Peyer's patch (tissue), 4 donors: Measurements from ENCODE around the gene SAT1.

Experiments used
- POLR2A ChIP-seq, 2 donors: fragments of 450-650 bp; IDR thresholded peaks; one replicate each; pipeline ENCODE4 v1.5.1; 2017; ENCODE audit warnings: antibody characterized with exemption in 2 of 2, mild to moderate bottlenecking in 2 of 2, moderate library complexity in 2 of 2
- TF ChIP-seq, protein P1 (sequence below), 6 experiments: fragments of 450-650 bp in 4 of 6; fragments of 200-600 bp in 2 of 6; sonication (generic) in 1 of 6; IDR thresholded peaks; one replicate each; pipeline ENCODE4 v1.5.1; 2017 to 2019; ENCODE audit warnings: antibody characterized with exemption in 6 of 6, mild to moderate bottlenecking in 3 of 6, moderate library complexity in 1 of 6

- TF ChIP-seq, protein P1, sequence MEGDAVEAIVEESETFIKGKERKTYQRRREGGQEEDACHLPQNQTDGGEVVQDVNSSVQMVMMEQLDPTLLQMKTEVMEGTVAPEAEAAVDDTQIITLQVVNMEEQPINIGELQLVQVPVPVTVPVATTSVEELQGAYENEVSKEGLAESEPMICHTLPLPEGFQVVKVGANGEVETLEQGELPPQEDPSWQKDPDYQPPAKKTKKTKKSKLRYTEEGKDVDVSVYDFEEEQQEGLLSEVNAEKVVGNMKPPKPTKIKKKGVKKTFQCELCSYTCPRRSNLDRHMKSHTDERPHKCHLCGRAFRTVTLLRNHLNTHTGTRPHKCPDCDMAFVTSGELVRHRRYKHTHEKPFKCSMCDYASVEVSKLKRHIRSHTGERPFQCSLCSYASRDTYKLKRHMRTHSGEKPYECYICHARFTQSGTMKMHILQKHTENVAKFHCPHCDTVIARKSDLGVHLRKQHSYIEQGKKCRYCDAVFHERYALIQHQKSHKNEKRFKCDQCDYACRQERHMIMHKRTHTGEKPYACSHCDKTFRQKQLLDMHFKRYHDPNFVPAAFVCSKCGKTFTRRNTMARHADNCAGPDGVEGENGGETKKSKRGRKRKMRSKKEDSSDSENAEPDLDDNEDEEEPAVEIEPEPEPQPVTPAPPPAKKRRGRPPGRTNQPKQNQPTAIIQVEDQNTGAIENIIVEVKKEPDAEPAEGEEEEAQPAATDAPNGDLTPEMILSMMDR (IDR thresholded peaks at IDR 0.05), result no peak
- no peak for TF ChIP-seq POLR2A (IDR thresholded peaks at IDR 0.05)
These were observed 7.2 kb downstream of the SAT1 start for GRCh38 chrX:23790155-23790497.
